Spleen (tissue), 7 donors: ENCODE data around the gene KXD1.

ENCODE experiments used
- CTCF ChIP-seq, 11 experiments: fragments of 200-600 bp in 7 of 11; fragments of 450-650 bp in 4 of 11; sonication (generic) in 4 of 11; IDR thresholded peaks in 8 of 11; conservative IDR thresholded peaks in 3 of 11; 1 replicate in 7 of 11; 2 replicates in 4 of 11; pipeline versions ENCODE4 v1.4.0 to v1.8.0; 2016 to 2021; ENCODE audit warnings: antibody characterized with exemption in 11 of 11, inconsistent platforms in 4 of 11, mild to moderate bottlenecking in 1 of 11
- POLR2A ChIP-seq, 3 donors: fragments of 450-650 bp; IDR thresholded peaks; one replicate each; pipeline ENCODE4 v1.5.1; 2017; ENCODE audit warnings: antibody characterized with exemption in 3 of 3, mild to moderate bottlenecking in 1 of 3
- POLR2AphosphoS5 ChIP-seq, 3 donors: sonication (generic); formaldehyde crosslinking; IDR thresholded peaks; one replicate each; pipeline ENCODE4 v1.5.1; 2017; ENCODE audit warnings: antibody characterized with exemption in 3 of 3
- donor health status: DM: no; HTN: no; CAD: no; lungs with moderate emphysema.
- donor health status: DM: no; HTN: no; CAD: no.
- donor health status: DM: no; HTN: no; CAD: no.

DNA sequence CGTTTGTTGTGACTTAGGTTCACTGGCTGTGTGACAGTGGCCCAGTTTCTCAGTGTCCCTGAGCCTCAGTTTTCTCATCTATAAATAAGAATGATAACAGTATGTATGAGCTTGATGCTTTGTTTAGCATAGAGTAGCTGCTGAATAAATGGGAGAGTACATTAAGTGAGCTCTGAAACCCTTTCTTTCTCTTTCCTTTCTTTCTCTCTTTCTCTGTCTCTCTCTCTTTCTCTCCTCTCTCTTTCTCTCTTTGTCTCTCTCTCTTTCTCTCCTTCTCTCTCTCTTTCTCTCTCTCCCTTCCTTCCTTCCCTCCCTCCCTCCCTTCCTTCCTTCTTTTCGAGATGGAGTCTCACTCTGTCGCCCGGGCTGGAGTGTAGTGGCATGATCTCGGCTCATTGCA, 2.0 kb downstream of the KXD1 start:
- TF ChIP-seq POLR2AphosphoS5 (IDR thresholded peaks at IDR 0.05), result no peak
- TF ChIP-seq CTCF (IDR thresholded peaks at IDR 0.05 in 8 of 11, conservative IDR thresholded peaks at IDR 0.05 in 3 of 11), result no peak
- TF ChIP-seq POLR2A (IDR thresholded peaks at IDR 0.05), result no peak
